ENCODE results near the gene UBE2D4. TPM values are rescaled to one million over a fixed set of nuclear protein-coding genes. Genes with fewer than 3 reads are reported as not detected.

UBE2D4 gene
- total RNA-seq, 1 experiment from 2014 or later: 11.8 TPM

GRCh38 chr7:43929529-43930457 lies 3.6 kb downstream of the UBE2D4 start:
- intact Hi-C loops (cut with micrococcal nuclease; ENCODE audit: unreplicated experiment): no loop called here
- H3K27ac ChIP-seq (ENCODE audit: low read depth, low read length, poor library complexity, severe bottlenecking): no peak overlapping the region
- ChIA-PET CTCF (no interaction called here), POLR2A (ENCODE audit: low non-redundant PET) (no interaction called here)
- no peaks in the 10 kb centered on the region for H3K36me3 ChIP-seq (ENCODE audit: insufficient read depth, low read length, poor library complexity, severe bottlenecking)
- H3K27me3 ChIP-seq (replicated peaks; ENCODE audit: insufficient read depth, low read depth, low read length, poor library complexity): no peaks in the 10 kb centered on the region
- no peak overlapping the region for H3K4me3 ChIP-seq (ENCODE audit: low read depth, low read length, poor library complexity, severe bottlenecking)
- no peak for TF ChIP-seq EZH2 (IDR thresholded peaks at IDR 0.05; ENCODE audit: borderline replicate concordance, low read depth, low read length, poor library complexity, severe bottlenecking)
- TF ChIP-seq CTCF (conservative IDR thresholded peaks at IDR 0.05; ENCODE audit: low read depth, low read length): no peak
- no peak for DNase-seq (ENCODE audit: low spot score)
- no TSS peak for BruUV-seq (replicated peaks)
- H3K9me3 ChIP-seq (ENCODE audit: low read depth, low read length, poor library complexity, severe bottlenecking): no peaks in the 10 kb centered on the region
- peaks cover 7% of the 10 kb centered on the region for H3K4me1 ChIP-seq (ENCODE audit: insufficient read depth, low read length, poor library complexity, severe bottlenecking)

GRCh38 chr7:43931346-43931745 lies 5.1 kb downstream of the UBE2D4 start:
- no peaks in the 10 kb centered on the region for H3K9me3 ChIP-seq (ENCODE audit: low read depth, low read length, poor library complexity, severe bottlenecking)
- intact Hi-C loops (cut with micrococcal nuclease; ENCODE audit: unreplicated experiment): no loop called here
- CTCF ChIA-PET: no interaction called here
- no peaks in the 10 kb centered on the region for H3K27me3 ChIP-seq (replicated peaks; ENCODE audit: insufficient read depth, low read depth, low read length, poor library complexity)
- BruUV-seq (replicated peaks): no TSS peak
- H3K4me1 ChIP-seq (ENCODE audit: insufficient read depth, low read length, poor library complexity, severe bottlenecking): peaks cover 3% of the 10 kb centered on the region
- H3K27ac ChIP-seq (ENCODE audit: low read depth, low read length, poor library complexity, severe bottlenecking): no peak overlapping the region
- no peak for DNase-seq (ENCODE audit: low spot score)
- no peak overlapping the region for H3K4me3 ChIP-seq (ENCODE audit: low read depth, low read length, poor library complexity, severe bottlenecking)
- H3K36me3 ChIP-seq (ENCODE audit: insufficient read depth, low read length, poor library complexity, severe bottlenecking): no peaks in the 10 kb centered on the region
- POLR2A ChIA-PET (ENCODE audit: low non-redundant PET): no interaction called here
- TF ChIP-seq CTCF (conservative IDR thresholded peaks at IDR 0.05; ENCODE audit: low read depth, low read length): no peak
- TF ChIP-seq EZH2 (IDR thresholded peaks at IDR 0.05; ENCODE audit: borderline replicate concordance, low read depth, low read length, poor library complexity, severe bottlenecking): no peak

- H3K27ac ChIP-seq (ENCODE audit: low read depth, low read length, poor library complexity, severe bottlenecking): no peak overlapping the region
- no peak for TF ChIP-seq EZH2 (IDR thresholded peaks at IDR 0.05; ENCODE audit: borderline replicate concordance, low read depth, low read length, poor library complexity, severe bottlenecking)
- TF ChIP-seq CTCF (conservative IDR thresholded peaks at IDR 0.05; ENCODE audit: low read depth, low read length): no peak
- no peaks in the 10 kb centered on the region for H3K4me1 ChIP-seq (ENCODE audit: insufficient read depth, low read length, poor library complexity, severe bottlenecking)
- POLR2A ChIA-PET (ENCODE audit: low non-redundant PET): interaction anchor here (0.7 kb wide), 1 partner anchor 229 kb away, joined by 7 read pairs; no protein-coding TSS in a partner anchor
- no peak for DNase-seq (ENCODE audit: low spot score)
- H3K9me3 ChIP-seq (ENCODE audit: low read depth, low read length, poor library complexity, severe bottlenecking): no peaks in the 10 kb centered on the region
- intact Hi-C loops (cut with micrococcal nuclease; ENCODE audit: unreplicated experiment): no loop called here
- CTCF ChIA-PET: no interaction called here
- no peaks in the 10 kb centered on the region for H3K27me3 ChIP-seq (replicated peaks; ENCODE audit: insufficient read depth, low read depth, low read length, poor library complexity)
- H3K4me3 ChIP-seq (ENCODE audit: low read depth, low read length, poor library complexity, severe bottlenecking): no peak overlapping the region
- H3K36me3 ChIP-seq (ENCODE audit: insufficient read depth, low read length, poor library complexity, severe bottlenecking): no peaks in the 10 kb centered on the region
- BruUV-seq (replicated peaks): no TSS peak
These were observed 7.8 kb downstream of the UBE2D4 start for GRCh38 chr7:43933902-43934560.
